NCI-H82 (cell line): ENCODE data around the gene IFNA6.

Source experiments
- DNase-seq: peaks from one replicate; lab custom pipeline; 2025; lab: John Stamatoyannopoulos, UW

Gene IFNA6

DNA sequence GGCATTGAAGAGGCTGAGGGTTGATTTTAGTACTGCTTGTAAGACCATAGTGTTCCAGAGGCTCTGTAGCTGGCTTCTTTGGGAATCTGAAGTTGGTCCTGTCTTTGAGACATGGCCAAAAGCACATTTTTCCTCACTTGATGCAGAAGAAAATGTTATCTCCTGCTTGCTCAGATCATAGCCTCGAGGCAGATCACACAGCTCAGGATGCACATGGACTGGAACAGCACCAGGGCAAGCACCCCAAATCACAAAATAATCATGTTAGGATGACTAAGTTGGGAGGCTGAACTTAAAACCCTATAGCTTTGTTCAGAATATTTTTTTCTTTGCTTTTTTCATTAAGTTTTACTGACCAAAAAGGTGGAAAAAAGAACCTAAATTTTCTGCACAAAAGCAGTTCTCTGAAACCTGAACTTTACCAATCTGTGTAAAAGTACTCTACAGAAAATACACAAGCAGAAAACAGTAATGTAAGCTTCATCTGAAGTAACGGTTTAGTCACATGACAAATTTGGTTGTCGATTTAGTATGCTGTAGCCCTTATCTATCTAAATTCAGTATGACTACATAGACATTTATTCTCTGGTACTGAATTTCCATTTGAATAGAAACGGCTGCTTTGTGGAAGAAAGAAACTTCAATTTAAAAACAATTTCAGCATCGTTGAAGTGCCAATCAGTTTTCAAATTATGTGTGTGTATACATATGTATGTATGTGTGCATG is 18.8 kb downstream of the IFNA6 start:
- DNase-seq, result no peak

DNA sequence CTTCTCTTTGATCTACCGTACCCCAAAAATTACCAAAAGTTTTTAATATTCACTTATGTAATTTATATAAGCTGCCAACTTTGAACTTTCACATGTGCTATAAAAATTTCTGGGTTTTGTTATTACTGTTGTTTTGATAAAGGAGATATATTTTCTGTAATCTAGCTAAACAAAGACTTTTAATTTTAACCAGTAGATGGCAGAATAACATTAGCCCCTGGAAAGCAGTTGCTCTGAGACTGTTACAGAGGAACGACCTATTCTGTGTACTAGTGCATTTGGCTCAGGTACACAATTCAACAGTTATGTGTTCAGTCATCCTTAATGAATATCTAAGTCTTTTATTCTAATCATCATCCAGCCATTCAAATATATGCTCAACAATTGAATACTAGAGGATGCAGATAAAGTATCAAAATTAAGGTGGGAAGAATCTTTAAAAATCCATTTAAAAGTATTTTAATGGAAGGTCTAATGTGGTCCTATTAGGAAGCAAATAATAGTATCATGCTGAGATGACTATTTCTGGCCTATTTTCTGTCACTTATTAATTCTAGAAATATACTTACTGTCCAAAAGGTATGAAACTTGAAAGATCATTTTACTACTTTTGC is 24.1 kb downstream of the IFNA6 start:
- DNase-seq, result peak; percentile 60

DNA sequence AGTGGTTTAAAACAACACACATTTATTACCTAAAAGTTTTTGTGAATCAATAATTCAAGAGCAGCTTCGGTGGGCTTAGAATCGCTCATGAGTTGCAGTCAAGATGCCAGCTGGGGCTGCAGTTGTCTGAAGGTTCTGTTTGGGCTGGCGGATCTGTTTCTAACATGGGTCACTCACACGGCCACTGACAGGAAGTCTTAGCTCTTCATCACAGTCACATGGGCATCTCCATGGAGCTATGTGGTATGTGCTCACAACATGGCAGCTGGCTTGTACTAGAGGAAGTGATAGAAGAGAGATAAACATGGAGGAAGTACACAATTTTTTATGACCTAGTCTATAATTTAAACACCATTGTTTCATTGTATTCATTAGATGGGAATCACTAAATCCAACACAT is 26.6 kb downstream of the IFNA6 start:
- DNase-seq, result no peak

DNA sequence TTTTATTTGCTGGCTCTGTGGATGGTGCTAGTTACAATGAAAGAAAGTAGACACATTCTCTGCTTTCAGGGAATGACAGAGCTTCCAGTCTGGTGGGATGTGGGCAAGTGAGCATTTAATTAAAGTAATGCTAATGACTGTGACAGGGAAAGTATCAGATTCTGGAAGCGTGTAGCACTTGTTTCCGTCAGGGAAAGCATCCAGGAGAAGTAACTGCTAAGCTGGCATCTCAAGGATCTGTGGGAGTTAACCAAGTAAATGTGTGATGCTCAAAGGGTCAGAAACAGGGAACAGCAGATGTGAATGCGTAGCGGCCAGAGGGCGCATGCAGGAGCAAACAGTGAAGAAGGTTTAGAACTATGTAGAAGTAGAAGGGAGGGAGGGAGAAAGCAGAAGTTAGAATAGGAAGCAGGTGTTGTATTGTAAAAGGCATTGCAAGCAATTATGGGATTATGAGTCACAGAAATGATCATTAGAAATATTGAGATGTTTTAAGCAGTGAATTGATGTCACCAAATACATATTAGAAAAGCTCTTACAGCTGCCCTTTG is 27.7 kb downstream of the IFNA6 start:
- DNase-seq, result peak; percentile 12

DNA sequence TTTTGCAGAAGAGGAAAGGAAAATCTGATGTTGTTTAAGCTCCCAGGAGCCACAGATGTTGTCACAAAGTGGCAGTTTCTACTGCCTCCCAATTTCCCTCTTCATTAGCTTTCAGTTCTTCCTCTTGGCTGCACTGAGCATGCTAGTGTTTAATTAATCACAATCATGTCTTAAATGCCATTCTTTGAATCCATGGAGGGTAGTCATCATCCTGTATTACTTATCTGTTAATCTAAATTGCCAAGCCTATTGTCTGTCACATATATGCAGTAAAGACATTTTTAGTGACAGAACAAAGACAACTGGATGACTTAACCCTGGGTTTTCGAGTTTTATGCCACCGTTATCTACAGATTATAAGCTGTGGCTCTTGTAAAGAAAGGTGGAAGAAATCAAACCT is 30.2 kb downstream of the IFNA6 start:
- DNase-seq, result no peak

DNA sequence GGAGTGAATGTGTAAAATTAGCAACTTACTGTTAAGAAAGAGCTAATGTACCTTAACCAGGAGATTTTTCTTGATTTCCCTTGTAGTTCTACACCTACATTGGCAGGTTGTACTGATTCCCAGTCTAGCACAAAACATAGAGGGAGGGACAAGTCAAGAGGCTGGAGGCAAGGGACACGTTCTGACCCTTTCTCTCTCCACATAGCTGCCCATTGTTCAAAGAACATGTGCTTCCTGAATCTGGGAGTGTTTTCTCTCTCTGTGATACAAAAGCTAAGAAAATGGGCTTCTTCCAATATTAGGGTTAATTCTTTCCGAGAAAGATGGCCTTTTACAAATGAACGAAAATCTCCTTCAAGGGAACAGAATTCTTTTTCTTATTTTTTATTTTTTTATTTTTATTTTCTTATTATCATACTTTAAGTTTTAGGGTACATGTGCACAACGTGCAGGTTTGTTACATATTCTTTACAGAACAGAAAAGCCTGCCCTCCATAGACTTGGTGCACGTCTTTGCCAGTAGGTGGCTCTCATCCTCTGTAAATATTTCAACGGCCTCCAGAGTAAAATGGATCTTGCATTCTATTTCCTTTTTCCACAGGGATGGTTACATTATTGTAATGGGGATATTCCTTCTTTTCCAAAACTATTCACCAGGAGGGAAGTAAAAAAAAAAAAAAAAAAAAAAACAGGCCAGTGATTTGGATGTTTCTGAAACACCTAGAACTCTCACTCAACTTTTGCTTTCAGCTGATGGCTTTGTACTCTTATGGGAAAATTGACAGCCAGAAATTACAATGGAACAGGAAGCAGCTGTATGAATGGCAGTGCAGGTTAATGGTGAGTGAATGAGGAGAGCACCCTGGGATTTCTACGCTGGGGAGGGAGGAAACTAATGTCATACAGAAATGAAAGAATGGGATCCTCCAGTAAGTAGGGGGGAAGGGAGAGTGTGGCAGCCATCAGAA is 32.4 kb downstream of the IFNA6 start:
- DNase-seq, result peak; percentile 65

DNA sequence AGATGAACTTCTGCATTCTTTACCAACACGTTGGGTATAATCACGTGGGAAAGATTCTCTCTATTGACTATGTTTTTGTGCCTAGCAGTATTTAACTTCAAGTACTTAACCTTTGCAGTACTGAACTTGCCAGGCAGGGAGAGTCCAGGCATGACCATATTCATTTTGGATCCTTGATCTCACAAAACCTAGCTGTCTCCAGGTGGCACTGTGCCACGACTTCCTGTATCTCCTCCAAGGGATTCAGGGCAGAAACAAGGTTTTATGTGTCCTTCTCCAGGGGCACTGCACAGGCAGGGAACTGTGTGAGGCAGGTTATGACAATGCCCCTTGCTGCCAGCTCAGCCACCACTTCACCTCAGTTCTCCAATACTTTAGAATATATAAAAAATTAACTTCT is 33.8 kb downstream of the IFNA6 start:
- DNase-seq, result no peak

DNA sequence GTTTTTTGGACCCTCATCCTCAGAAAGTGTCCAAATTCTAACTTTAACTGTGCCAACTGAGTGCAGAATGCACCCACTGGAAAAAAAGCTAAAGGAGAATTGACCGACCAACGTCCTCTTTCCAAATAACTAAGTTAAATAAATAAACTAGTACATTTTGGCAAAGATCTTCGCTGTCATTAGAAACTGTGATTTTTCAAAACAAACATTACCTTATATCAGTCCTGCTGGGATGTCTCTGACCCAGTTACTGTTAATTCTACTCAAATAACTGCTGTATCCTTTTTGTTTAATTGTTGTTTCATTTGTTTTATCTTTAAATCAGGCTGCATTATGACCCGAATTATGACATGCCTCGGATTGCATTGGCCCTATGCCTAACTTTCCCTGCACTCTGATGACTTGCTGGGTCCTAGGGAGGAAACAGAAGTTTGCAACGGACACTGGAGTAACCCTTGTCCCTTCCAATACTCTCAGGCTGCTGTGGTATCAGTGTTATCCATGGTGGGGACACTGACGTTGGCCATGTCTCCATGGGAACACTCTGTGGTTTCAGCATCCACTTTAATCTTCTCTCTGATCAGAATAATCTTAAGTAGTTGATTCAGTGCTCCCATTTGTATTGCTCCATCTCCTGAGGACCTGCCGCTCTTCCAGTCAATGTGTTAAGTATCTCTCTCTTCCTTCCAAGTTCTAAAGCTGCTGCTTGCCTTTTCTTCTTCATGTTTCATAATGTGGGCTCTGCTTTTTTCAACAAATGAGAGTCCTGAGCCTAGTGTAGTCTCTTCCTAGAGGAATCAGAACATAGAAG is 34.5 kb downstream of the IFNA6 start:
- no peak for DNase-seq

DNA sequence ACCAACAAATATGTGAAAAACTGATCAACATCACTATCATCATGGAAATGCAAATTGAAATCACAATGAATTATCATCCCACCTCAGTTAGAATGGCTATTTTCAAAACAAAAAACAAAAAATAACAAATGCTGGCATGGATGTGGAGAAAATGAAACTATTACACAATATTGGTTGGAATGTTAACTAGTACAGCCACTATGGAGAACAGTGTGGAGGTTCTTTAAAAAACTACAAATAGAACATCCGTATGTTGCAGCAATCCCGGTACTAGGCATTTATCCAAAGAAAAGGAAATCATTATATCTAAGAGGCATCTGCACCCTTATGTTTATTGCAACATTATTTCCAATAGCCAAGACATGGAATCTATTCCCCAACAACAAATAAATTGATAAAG is 36.5 kb downstream of the IFNA6 start:
- DNase-seq, result no peak

DNA sequence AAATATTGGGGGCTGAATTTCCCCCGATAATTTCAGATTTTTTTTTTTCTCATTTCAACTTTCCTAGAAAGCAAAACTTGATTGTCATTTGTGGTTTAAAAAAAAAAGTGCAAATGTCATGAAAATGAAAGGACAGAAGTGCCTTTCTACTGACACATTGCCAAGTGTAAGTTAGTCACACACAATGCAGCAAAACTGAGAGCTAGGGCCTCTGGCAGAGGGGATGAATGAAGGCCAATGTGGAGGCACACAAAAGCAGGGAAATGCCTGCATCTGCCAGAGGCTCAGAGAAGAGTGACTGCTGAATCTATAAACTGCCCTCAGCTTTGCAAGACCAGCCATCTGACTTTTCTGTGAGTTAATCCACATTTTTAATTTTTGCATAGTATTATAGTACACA is 38.8 kb downstream of the IFNA6 start:
- DNase-seq, result no peak

DNA sequence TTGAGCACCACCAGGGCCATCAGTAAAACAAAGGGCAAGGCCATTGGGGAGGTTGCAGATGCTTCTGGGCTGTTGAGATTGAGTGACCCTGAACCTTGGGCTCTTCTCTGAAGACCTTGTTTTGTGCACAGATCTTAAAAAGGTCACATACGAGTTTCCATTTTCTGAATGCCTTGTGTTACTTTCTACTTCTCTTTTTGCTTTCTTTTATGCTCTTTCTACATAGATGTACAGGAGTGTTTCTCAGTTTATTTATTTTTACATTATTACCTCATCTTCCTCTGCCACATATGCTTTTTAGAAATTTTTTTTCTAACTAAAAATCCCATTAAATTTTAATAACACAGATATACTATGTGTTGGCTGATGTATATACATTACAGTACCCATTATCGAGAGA is 45.5 kb downstream of the IFNA6 start, which contains the start of gene IFNA5:
Gene IFNA5 (minus strand): TSS at position 101 of the 400 bp plus-strand sequence. CDS start 57 bp downstream, at position 44.
- DNase-seq, result no peak
